ENCODE results near the gene ARHGEF40.
A peak's percentile ranks its signal among the peaks of the same experiment; 100 is the strongest.

The ARHGEF40 gene

DNA sequence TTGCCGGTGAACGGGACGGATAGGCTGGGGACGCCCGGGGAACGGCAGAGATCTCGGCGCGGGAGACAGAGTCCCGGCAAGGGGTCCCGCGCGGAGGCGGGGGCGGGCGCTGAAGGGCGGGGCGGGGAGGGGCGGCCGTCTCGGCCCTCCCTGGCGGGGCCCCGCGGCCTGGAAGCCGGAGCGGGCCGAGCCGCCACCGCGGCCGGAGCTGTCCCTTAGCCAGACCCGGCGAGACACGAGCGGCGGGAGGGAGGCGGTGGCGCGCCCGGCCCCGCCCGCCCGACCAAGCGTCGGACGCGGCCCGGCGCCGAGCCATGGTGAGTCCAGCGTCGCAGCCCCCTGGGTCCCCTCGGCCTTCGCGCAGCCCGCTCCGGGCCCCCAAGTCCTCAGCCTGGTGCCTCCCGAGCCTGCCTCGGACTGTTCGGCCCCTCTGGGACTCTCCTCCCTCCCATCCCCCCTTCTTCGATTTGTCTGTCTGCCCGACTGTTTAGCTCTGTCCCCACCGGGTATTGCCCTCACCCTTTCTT, at the start of gene ARHGEF40:
ARHGEF40 (plus strand) TSS at position 222 of the 527 bp plus-strand sequence; CDS start at position 315, 93 bp downstream.
- no peak for DNase-seq (ENCODE audit: low read depth in 2 of 3, low spot score in 1 of 3)

DNA sequence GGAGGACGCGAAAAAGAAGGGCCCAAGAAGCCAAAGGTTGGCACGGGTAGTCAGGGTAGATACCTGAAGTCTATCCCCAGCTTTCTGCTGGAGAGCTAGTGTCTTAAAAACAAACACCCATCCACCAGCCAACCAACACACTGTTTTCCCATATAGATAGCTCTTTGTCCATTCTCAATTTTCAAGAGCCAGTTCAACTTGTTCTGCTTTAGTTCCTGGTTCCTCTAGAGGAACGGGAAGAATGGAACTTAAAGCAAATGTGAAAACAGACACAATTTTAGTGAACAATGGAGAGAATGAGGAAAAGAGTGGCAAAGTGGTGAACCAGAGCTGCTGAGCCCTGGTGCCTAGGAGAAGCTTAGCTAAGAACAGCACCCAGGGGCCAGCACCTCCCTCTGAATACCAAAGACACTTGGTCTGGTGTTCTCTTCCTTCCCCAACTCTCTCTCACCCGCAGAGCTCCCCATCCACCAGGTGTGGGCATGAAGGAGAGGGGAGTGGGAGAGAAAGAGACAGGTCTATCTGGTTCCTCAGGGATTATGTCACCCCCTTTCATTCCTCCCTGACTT, 49.0 kb upstream of the ARHGEF40 start:
- no peak for DNase-seq (ENCODE audit: low read depth in 2 of 3, low spot score in 1 of 3)

DNA sequence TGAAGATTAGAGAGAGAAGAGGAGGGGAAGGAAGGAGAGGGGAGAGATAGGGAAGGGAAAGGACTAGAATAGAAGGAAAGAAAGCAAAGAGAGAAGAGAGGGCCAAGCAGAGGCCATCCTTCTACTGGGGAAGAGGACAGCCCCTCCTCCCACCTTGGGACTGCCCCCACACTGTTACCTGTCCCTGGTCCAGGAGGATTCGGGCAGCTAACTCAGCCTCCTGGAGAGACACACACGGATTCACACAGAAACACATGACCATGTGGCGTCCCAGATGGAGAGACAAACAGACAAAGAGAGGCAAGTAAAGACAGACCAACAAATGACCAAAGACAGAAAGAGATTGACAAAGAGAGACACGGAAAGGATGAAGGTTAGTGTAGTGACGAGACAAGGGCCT, 47.4 kb upstream of the ARHGEF40 start:
- no peak for DNase-seq (ENCODE audit: low read depth in 2 of 3, low spot score in 1 of 3)

DNA sequence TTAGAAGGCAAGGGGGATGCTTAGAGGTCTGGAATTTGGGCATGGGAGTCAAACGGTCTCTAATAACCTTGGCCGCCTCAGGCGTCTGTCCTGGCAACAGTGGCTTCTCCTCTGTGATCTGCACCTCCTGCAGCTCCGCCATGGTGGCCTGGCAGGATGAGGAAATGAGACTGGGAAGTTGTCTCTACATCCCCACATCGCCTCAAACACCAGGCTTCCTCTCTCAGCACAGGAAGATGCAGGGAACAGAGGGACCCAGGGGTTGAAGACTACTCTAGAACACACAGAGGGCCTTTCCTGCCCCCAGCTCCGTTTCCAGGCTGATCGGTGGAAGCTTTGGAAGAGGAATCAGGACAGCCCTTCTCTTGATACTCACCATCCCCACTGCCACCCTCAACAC, 46.9 kb upstream of the ARHGEF40 start:
- no peak for DNase-seq (ENCODE audit: low read depth in 2 of 3, low spot score in 1 of 3)

DNA sequence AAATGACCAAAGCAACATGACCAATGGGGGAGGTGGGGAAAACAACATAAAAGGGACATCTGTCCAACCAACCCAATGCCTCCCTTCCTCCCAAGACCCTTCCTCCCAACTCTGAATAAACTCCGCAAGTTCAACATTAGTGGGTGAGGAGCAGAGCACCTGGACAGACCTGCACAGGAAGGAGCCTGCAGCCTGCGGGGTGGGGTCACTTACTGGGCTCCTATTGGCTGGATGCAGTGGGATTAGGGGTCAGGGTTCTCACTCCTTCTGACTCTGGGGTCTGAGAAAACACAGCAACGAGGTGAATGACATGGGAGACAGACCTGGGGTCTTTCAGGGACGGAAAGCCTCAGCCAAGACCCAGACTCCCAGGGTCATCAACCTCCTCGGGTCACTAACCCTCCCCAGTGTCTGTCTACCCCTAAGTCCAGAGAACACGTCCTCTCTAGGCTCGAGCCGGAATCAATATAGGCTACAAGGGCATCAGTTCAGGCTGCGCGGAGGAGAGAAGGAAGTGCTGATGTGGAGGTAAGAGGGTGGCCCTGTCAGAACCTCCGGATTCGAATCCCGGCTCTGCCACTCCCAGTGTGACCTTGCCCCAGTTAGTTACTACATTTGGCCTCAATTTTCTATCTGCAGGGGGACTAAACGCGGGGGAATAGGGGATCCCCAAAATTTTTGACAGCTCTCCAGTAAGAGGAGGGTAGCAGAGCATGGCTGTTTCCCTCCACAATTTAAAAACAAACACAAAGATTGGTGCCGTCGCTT, 46.1 kb upstream of the ARHGEF40 start:
- DNase-seq (ENCODE audit: low read depth in 2 of 3, low spot score in 1 of 3): no peak

DNA sequence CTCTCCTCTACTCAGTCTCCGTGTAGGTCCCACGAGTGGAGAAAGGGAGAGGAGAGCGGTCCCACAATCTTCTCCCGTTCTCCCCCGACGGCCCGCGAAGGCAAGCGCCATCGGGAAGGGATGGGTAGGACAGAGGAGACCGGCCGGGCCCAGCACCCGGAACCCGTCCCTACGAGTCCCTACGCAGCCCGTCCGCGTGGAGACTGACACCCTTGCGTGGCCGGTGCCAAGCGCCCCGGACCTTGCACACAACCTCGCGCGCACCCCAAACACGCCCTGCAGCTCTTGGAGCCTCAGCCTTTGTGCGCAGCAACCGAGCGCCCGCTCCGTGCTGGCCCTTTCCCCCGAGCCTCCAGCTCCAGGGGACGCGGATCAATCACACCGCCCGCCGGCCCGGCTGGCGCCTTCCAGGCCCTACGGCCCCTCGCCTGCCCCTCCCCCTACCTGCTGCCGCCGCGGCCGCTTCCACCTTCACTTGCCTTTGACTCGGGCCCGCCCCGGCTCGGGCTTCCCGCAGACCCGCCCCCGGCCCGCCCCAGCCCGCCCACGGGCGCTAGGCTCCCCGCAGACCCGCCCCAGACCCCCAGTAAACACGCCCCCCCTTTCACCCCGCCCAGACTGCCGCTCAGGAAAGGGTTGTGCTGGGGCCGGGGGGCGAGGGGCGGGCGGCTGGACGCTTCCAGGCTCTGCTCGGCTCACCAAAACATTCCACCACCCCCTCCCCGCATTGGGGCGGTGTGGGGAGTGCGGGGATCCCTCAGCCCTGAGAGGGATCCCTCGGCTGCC, 45.3 kb upstream of the ARHGEF40 start, which contains the start of gene NDRG2:
NDRG2 (minus strand) TSS at position 477 of the 786 bp plus-strand sequence. CDS start 1,746 bp downstream, outside the sequence.
- DNase-seq (ENCODE audit: low read depth in 2 of 3, low spot score in 1 of 3): peak; percentile 16 to 58 (median 35)

DNA sequence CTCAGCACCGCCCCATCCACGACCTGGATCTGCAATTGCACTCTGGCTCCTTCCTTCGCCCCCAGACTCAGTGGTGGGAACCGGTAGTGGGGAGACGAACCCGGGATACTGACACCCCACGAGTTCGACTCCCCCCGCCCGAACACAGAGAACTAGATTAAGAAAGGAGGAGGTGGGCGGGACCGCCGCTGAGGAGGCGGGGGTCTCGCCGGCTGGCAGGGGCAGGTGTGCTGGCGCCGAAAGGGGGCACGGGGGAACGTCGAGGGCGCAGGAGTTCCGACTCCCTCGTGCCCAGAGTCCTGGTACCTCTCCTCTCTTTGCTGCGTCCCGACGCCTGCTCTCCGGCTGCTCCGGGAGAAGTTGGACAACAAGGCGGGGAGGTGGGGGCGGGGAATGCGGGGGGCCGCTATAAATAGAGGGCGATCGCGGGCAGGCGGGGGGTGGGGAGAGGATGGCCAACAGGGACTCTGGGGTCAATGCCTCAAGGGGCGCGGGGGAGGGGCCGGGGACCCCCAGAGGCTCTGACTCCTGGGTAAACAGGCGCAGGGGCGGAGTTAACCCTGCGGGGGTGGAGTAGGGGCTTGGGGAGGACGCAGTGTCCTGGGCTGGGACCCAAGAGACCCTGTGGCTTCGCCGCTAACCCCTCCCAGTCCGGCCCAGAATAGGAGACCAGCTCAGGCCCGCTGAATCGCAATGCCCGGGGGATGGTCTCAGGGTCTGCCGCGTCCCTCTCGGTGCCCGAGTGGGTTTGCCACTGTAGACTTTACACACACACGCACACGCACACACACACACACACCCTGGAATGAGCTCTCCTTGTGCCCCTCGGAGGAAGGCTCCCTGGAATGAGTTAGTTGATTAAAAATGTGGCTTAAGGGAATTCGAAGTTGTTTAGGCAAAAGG, 44.5 kb upstream of the ARHGEF40 start:
- no peak for DNase-seq (ENCODE audit: low read depth in 2 of 3, low spot score in 1 of 3)

DNA sequence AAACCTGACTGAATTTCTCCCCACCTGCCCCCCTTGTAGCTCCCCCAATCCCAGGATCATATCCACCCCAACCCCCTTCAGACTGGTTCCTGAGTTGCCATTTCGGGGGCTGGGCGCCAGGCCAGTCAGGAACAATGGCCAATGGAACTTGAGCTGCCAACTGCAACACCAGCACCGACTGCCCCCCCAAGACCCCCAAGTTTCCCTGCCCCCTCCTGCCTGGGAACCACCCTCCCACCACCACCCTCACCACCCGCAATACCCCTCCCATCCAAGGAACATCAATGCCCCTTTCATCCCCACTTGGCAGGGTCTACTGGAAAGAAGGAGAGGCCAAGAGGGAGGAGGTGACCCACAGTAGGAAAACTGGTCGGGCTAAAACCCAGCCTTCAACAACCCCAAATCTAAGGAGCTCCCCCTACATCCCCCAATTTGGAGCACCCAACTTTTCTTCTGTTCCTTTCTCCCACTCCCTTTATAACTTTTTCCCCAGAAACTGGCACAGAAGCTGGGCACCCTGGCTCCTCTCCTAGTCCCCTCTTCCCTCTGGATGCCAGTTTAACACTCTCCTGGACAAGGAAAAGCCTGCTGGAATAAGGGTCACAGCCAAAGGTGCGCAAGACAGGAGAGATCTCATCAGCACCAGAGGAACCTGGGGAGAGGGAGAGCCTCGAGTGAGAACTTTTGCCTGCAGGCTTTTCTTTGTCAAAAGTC, 43.7 kb upstream of the ARHGEF40 start:
- no peak for DNase-seq (ENCODE audit: low read depth in 2 of 3, low spot score in 1 of 3)

DNA sequence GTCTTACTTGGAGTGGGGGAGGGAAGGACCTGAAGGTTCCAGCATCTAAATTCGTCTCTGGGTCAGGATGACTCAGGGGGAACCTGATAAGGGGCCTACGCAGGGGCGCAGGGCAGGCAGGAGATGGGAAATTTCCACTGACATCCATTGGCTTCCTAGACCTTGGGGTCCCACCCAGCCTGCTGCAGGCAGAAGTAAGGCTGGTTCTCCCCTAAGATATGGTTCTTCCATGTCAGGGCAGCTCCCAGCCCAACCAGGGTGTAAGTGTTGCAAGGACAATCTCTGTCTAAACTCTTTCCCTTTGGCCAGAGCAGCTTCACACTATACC, 43.2 kb upstream of the ARHGEF40 start:
- no peak for DNase-seq (ENCODE audit: low read depth in 2 of 3, low spot score in 1 of 3)

DNA sequence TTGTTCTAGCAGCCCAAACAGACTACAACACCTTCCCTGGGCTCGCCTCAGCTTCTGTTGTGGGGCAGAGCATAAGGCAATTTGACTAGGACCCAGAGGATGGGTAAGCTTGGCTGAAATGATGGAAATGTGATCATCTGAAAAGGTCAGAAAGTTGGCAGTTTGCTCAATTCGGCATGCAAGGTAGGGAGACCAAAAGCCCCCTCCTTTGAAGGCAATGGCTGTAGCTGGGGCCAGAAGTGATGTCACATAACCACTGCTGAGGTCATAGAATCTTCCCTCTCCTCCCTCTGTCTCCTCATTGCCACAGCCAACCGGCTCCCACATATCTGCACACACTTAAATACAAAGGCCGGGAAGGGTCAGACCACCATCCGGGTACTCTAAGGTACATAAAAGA, 40.2 kb upstream of the ARHGEF40 start, which contains the start of gene TPPP2:
TPPP2 (plus strand) TSS at position 301 of the 400 bp plus-strand sequence. CDS start 365 bp downstream, outside the sequence.
- no peak for DNase-seq (ENCODE audit: low read depth in 2 of 3, low spot score in 1 of 3)

DNA sequence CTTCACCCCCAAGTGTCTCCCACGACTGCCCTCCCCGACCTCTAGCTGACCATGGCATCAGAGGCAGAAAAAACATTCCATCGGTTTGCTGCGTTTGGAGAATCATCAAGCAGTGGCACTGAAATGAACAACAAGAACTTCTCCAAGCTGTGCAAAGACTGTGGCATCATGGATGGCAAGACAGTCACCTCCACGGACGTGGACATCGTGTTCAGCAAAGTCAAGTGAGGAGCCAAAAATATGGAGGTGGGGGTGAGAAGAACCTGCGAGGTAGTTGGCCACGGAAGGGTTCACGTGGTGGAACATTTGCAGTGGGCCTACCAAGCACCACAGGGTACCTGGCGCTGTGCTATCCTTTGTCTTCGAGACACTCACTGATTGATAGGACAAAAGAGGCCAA, 39.6 kb upstream of the ARHGEF40 start:
- DNase-seq (ENCODE audit: low read depth in 2 of 3, low spot score in 1 of 3): no peak

DNA sequence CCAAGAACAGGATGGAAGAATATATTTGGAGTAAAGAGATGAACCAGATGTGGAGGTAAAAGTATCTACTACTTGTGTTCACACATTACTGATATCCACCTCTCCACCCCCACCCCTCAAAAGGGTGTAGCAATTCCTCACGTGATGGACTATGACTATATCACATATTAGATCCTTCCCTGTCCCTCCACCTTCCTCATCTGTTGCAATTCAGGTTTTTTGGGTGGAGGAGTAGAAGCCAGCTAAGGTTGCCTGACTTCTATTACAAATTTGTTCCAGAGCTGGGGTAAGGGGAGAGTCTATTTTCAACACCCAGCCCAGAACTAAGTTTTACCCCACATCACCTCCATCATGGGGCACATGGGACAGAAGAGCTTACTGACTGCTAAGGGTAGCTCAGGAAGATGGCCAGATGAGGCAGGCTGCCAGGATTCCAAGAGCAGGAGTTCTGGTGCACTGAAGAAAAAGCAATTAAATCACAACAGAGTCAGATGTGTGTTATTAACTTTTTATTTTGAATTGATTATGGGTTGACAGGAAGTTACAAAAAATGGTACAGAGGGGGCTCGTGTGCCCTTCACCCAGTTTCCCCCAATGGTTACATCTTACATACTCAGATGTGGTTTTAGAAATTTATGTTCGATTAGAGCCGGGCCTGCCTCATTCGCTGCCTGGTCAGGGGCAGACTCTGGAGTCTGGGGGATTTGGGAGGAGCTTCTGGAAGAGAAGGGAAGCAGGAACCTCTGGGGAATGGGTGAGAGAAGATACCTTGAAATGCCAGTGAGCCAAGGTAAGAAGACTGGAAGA, 37.6 kb upstream of the ARHGEF40 start:
- no peak for DNase-seq (ENCODE audit: low read depth in 2 of 3, low spot score in 1 of 3)

DNA sequence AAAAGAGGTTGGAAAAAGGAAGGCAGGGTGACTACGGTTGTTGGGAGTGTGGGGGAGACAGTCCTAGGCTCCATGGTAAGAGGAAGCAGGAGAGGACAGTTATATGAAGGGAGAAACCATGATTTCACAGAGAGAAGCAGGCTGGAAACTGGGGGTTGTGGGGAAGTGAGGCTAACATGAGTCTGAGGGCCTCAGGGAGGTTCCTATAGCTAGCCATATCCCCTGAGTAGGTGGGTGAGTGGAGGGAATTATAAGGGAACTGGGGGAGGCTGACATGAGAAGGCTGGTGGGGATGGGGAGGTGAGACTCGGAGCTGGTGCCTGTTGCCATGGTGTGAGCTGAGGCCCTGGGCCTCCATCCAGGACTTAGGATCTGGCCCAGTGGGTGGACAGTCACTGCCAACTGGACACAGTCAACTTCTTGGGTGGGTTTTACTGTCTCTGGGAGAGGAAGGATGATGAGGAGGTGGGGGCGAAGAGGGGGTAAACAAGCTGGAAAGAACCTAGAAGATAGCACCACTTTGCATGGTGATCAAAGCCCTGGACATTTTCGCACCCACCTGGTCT, 36.9 kb upstream of the ARHGEF40 start:
- DNase-seq (ENCODE audit: low read depth in 2 of 3, low spot score in 1 of 3): no peak

DNA sequence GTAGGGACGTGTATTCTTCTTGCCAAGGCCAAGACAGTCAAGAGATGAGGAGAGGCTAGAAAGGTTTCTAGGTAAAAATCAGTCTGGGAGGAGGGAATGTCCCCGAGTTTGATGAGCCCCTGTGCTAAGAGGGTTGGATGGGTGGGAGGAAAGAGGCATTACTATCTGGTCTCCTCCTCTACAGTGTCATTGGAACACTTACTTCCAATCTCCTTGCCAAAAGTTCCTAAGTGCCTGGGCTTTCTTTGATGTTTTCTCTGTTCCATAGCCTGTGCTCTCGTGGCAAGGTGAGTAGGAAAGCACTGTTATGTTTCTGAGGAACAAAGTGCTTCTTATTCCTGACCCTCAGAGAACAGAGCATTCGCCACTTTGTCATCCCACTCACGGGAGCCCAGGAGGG, 35.4 kb upstream of the ARHGEF40 start, which contains the start of gene RNASE13:
RNASE13 (minus strand) TSS at position 101 of the 400 bp plus-strand sequence. CDS start 519 bp downstream, outside the sequence.
- DNase-seq (ENCODE audit: low read depth in 2 of 3, low spot score in 1 of 3): no peak

DNA sequence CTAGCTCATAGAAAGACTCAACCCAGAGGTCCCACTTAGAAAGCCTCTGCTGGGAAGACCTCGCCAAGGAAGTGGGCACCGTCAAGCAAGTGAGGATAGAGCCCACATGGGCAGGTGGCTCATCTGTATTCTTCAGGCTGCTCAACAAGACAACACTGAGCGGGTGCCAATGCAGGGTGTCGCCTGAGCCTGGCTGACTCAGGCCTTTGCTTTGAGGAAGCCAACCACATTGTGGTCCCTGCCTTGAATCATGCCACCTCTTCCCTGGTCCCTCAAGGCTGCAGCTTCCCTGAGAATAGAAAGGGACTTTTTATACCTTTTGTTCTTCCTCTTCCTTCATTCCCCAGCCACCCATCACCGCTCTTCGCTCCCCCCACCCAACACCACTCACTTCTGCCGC, 33.4 kb upstream of the ARHGEF40 start:
- no peak for DNase-seq (ENCODE audit: low read depth in 2 of 3, low spot score in 1 of 3)

DNA sequence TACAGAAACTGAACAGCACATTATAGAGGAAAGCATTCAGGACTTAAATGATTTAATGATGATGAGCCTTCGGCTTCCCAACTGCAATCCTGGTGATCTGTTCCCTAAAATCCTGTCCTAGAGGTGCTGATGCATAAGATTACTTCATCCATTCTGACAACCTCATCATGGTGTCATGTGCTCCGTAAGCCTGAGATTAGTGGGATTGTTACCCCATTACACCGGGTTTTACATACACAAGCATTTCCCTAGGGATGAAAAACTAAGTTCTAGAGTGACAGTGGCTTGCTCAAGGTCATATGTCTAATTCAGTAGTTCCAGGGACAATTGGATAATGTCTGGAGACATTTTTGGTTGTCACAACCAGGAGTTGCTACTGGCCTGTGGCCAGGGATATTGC, 32.9 kb upstream of the ARHGEF40 start:
- DNase-seq (ENCODE audit: low read depth in 2 of 3, low spot score in 1 of 3): no peak

DNA sequence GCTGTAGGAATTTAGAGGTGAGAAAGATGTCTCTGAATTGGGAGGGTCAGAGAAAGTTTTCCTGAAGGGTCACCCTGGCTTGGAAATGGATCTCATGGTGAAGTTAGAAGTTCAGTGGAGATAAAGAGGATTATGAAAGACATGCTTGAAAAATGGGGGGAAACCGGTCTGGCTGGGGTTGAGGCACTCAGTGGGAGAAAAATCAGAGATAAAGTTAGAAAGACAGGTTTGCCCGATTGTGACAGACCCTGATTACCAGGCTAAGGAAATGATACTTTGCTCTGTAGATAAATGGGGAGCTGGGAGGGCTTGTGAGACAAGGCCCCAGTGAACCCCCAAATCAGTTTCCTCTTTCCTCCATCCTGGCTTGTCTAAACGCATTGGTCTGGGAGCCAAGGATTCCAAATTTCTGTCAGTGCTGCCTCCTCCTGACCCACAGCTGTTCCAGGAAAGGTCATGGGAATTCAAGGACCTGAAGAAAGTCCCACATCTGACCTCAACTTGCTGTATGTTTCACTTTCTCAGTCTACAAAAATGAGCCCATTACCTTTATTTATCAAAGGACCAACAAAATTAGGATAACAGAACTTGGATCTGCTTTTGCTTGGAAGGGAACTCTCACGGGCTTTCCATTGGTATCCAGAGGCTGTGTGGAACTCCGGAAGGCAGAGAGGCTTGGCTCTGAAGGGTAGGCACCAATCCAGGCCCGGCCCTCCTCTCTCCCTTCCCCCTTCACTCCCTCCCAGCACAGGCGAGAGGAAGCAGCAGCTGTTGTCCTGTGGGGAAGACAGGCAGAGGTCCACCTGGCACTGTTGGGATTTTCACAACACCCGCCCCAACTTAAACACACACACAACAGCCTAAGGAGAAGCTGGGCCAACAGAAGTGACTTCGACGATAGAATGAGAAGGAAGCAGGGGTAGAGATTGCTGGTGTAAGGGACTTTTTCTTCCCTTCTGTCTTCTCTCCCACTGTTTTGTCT, 31.4 kb upstream of the ARHGEF40 start:
- no peak for DNase-seq (ENCODE audit: low read depth in 2 of 3, low spot score in 1 of 3)

All from stimulated activated CD4-positive, alpha-beta T cell treated with anti-CD3 and anti-CD28 coated beads, Interleukin-12 subunit alpha, Interleukin-12 subunit beta, amount 100 ng/mL, for 48 hours (primary cell).